IPS-20b (cell line): ENCODE results near the gene OPCML.

Experiments
- H3K27ac ChIP-seq: one replicate; pipeline ENCODE4 v1.5.1; 2013; ENCODE audit warnings: low read length
- H3K27me3 ChIP-seq: 2 replicates; pipeline ENCODE4 v1.6.1; 2013; ENCODE audit warnings: mild to moderate bottlenecking, low read length, inconsistent platforms; ENCODE audit not compliant: insufficient read depth
- H3K36me3 ChIP-seq: 2 replicates; pipeline ENCODE4 v1.6.1; 2013; ENCODE audit warnings: low read depth, mild to moderate bottlenecking, inconsistent platforms, low read length, moderate library complexity; ENCODE audit not compliant: insufficient read depth
- H3K4me1 ChIP-seq: 2 replicates; pipeline ENCODE4 v1.6.1; 2013; ENCODE audit warnings: mild to moderate bottlenecking, control low read depth, inconsistent platforms, low read length, moderate library complexity; ENCODE audit not compliant: insufficient read depth
- H3K4me3 ChIP-seq: 2 replicates; pipeline ENCODE4 v1.5.1; 2013; ENCODE audit warnings: mild to moderate bottlenecking, low read length, inconsistent platforms
- H3K9ac ChIP-seq: 2 replicates; pipeline ENCODE4 v1.6.1; 2013; ENCODE audit warnings: low read depth, mild to moderate bottlenecking, inconsistent platforms, low read length, moderate library complexity
- H3K9me3 ChIP-seq: 2 replicates; pipeline ENCODE4 v1.6.1; 2013; ENCODE audit warnings: mild to moderate bottlenecking, low read depth, low read length, inconsistent platforms; ENCODE audit not compliant: insufficient read depth

The OPCML gene

DNA sequence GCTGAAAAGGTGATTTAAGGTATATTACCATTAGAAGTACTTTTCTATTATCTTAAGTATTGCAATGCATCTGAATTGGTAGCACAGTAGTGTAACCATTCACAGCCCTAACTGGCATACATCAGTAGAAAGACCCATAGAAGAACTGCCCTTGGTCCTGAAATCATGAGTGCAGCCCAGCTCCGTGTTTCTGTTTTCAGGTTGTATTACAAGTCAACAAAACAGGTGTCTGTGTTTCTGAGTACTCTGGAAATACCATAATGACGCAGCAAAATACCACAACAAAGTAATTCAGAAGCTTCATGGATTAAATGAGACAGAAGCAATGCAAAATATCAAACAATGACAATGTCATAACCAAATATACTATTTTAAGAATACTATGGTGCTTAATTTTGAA, 226.3 kb downstream of the OPCML start:
- no peaks in the 10 kb centered on the region for H3K27me3 ChIP-seq
- no peak overlapping the region for H3K4me3 ChIP-seq
- H3K27ac ChIP-seq = no peak overlapping the region
- no peaks in the 10 kb centered on the region for H3K36me3 ChIP-seq
- no peak overlapping the region for H3K9ac ChIP-seq
- H3K4me1 ChIP-seq = peaks cover 2% of the 10 kb centered on the region; the same call in 1 of the 2 replicates
- H3K9me3 ChIP-seq = no peaks in the 10 kb centered on the region

DNA sequence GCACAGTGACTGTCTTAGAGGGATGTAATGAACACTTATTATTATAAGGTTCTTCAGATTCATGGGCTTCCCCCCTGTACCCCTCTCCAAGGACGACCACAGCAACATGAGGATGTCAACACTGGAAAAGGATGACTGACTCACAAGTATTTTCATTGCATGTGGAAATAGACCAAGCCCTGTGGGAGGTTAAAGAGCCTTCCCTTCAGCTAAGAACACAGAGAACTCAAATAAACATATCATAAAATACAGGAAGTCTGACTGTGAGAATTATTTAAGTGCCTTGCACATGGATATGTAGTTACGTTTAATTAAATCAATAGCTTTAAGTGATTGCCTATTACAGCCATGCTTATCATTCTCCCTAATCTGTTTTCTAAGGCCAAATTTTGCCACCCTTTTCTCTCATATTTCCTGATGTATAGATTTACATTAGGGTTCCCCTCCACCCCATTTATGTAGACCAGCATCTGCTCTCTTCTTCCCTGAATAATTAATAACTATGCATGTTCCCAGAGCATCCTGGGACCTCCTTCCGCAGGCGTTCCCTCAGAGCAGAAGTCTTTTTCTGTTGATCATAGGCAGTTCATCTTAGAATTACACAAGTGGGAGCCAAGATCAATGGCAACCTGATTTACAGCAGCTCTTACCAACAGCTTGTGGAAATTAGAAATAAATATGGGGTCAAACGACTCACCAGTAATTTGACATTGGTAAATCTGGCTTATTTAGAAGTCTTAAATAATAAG, 226.9 kb downstream of the OPCML start:
- no peak overlapping the region for H3K9ac ChIP-seq
- H3K4me1 ChIP-seq = peaks cover 2% of the 10 kb centered on the region; the same call in 1 of the 2 replicates
- H3K4me3 ChIP-seq = no peak overlapping the region
- no peak overlapping the region for H3K27ac ChIP-seq
- no peaks in the 10 kb centered on the region for H3K36me3 ChIP-seq
- H3K27me3 ChIP-seq = no peaks in the 10 kb centered on the region
- no peaks in the 10 kb centered on the region for H3K9me3 ChIP-seq

DNA sequence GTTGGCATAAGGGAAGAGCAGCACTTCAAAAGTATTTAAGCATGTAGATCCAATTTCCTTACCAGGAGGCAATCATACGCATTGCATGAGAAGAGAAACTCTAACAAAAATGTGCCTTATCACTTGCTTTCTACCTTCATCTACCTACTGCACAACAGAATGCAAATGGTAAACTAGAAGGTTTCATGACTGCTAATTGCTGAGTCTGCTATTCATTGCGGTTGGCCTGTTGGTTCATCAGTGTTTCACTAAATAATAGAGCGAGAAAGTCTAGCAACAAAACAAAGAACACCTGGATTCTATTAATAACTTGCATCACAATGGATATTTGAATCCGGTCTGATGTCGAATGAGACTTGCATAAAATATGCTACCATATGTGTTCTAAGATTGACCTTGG, 229.0 kb downstream of the OPCML start:
- Histone ChIP-seq H3K4me3 (no peak overlapping the region), H3K4me1 (peaks cover 2% of the 10 kb centered on the region; the same call in 1 of the 2 replicates), H3K27me3 (no peaks in the 10 kb centered on the region), H3K36me3 (no peaks in the 10 kb centered on the region), H3K9me3 (no peaks in the 10 kb centered on the region), H3K9ac (no peak overlapping the region), H3K27ac (no peak overlapping the region)

DNA sequence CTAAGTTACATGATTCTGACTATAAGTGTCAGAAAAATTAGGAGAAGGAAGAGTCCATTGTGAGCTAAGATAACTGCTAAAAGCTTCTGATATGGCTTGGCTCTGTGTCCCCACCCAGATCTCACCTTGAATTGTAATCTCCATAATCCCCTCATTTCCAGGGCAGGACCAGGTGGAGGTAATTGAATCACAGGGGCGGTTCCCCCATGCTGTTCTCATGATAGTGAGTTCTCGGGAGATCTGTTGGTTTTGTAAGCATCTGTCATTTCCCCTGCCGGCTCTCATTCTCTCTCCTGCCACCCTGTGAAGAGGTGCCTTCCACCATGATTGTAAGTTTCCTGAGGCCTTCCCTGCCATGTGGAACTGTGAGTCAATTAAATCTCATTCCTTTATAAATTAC, 230.2 kb downstream of the OPCML start:
- no peaks in the 10 kb centered on the region for H3K9me3 ChIP-seq
- H3K4me3 ChIP-seq = no peak overlapping the region
- no peak overlapping the region for H3K27ac ChIP-seq
- peaks cover 2% of the 10 kb centered on the region; the same call in 1 of the 2 replicates for H3K4me1 ChIP-seq
- H3K9ac ChIP-seq = no peak overlapping the region
- no peaks in the 10 kb centered on the region for H3K27me3 ChIP-seq
- H3K36me3 ChIP-seq = no peaks in the 10 kb centered on the region

DNA sequence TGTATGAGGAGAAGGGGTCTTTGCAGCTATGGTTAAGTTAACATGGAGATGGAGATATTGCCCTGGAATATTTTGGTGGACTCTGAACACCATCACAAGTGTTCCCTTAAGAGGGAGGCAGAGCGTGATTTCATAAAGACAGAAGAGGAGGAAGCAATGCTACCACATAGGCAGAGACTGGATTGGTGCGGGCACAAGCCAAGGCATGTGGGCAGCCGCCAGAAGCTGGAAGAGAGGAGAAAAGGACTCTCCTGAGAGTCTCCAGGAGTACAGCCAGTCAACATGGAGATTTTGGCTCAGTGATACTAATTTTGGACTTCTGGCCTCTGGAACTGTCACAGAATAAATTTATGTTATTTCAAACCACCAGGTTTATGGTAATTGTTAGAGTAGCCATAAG, 231.6 kb downstream of the OPCML start:
- H3K4me1 ChIP-seq = peaks cover 2% of the 10 kb centered on the region; the same call in 1 of the 2 replicates
- no peak overlapping the region for H3K9ac ChIP-seq
- H3K4me3 ChIP-seq = no peak overlapping the region
- H3K27ac ChIP-seq = no peak overlapping the region
- no peaks in the 10 kb centered on the region for H3K27me3 ChIP-seq
- H3K36me3 ChIP-seq = no peaks in the 10 kb centered on the region
- H3K9me3 ChIP-seq = no peaks in the 10 kb centered on the region

DNA sequence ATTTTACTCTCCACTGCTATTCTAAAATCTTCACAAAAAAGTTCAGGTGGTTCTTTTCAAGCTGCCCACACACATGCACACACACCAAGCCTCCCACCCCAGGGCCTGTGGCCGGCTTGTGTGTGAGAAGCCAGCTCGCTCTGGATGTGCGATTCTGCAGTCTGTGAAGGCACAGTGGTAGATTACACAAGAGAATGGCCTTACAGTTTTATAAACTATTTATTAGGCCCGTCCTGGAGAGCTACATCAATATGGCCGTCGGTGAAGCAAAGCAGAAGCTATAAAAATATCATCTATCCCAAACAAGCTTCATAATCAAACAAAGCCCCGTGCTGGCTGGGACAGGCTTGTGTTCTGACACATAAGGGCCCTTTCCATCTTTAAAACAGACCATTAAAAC, 240.5 kb downstream of the OPCML start:
- H3K4me1 ChIP-seq = no peaks in the 10 kb centered on the region
- no peak overlapping the region for H3K27ac ChIP-seq
- H3K9me3 ChIP-seq = no peaks in the 10 kb centered on the region
- H3K27me3 ChIP-seq = no peaks in the 10 kb centered on the region
- H3K4me3 ChIP-seq = no peak overlapping the region
- H3K9ac ChIP-seq = no peak overlapping the region
- no peaks in the 10 kb centered on the region for H3K36me3 ChIP-seq

DNA sequence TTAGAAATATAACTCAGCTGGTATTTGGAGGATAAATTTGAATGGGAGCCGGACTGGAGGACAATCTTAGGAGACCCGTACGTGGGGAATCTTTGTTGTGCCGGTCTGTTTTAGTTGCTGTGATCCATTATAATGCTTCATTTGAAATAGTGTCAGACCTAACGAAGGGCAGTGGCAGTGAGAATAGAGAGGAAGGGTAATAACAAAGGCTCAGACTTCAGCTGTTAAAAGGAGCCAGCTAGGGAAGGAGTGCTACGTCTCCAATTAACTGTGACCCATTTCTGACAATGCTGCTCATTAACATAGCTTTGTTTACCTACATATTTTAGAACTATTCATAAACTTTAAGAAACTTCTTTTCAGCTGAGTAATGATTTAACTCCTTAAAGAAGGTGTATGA, 246.9 kb downstream of the OPCML start:
- Histone ChIP-seq H3K9me3 (no peaks in the 10 kb centered on the region), H3K4me3 (no peak overlapping the region)

DNA sequence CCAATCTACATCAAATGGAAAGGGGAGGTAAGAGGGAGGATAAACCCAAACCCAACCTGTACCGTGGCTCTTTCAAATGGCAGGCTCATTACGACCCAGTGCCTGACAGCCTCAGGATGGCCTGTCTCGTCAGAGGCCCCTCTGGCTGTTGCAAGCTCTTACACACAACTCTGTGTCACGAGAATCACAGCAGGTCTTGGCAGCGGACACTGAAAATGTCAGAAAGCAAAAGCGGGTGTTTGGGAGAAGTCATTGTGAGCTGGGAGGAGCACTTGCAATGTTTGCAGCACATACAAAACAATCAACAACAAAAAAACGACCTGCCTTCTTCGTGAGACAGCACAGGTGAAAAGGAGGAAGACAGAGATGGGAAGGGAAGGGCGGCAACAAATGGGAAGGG, 248.1 kb downstream of the OPCML start:
- H3K27ac ChIP-seq = no peak overlapping the region
- H3K27me3 ChIP-seq = no peaks in the 10 kb centered on the region
- no peaks in the 10 kb centered on the region for H3K36me3 ChIP-seq
- no peak overlapping the region for H3K9ac ChIP-seq
- no peaks in the 10 kb centered on the region for H3K9me3 ChIP-seq
- H3K4me1 ChIP-seq = peaks cover 25% of the 10 kb centered on the region
- no peak overlapping the region for H3K4me3 ChIP-seq

More for the DNA sequence above, 246.9 kb downstream of the OPCML start:
- no peaks in the 10 kb centered on the region for H3K27me3 ChIP-seq
- H3K9ac ChIP-seq = no peak overlapping the region
- H3K27ac ChIP-seq = no peak overlapping the region
- no peaks in the 10 kb centered on the region for H3K36me3 ChIP-seq
- H3K4me1 ChIP-seq = peaks cover 19% of the 10 kb centered on the region

DNA sequence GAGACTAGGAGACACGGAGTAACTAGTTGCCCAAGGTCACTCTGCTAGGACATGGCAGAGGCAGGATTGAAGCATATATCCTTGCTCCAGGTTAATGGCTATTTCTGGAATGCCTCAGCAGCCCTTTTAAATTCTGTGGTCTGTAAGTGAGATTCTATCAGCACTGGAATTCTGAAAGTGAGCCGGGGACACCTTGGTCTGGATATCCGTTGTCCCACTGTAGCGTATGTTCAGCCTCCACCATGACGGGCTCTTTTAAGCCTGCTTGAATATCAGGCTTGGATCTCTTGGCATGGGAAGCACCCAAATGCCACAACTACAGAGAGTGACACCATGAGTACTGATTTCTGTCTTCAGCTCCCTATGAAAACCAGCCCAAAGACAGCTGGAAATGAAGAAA, 254.4 kb downstream of the OPCML start:
- Histone ChIP-seq H3K9me3 (no peaks in the 10 kb centered on the region), H3K4me1 (peaks cover 10% of the 10 kb centered on the region; the same call in 1 of the 2 replicates)

DNA sequence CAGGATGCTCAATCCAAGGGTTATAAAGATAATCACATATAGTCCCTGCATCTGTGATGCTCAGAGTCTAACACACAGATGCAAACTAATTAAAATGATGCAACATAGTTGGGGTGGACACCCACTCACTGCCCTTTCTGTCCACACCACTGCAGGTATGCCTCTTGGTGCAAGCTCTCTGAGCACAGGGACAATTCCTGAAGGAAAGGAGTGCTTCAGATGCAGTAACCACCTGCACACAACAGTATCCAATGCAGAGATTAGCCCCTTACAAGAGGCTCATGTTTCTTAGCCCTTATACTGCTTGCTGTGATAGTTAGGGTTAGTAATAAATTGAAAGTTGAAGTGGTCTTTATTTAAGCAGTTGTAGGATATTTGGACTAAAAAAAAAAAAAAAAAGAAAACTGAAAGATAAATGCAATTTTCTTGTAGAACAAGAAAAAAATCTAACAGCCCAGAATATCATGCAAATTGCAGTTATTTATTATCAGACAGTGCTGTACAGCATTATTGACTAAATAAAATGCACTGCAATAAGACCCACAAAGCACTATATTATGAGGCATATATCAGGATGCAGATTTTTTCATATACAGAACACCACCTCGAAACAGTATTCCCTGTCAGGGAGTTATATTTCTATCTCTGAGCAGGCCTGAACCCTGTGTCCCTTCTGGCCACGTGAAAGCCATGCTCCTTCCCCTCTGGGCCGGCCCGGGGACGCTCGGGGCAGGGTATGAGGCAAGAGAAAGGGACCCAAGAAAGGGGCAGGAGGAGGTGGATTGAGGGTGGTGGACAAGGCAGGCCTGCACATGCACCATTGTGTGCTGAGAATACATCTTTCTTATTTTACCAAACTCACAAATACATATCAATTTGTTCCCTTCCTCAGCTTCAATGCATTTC, 260.2 kb downstream of the OPCML start:
- Histone ChIP-seq H3K27ac (no peak overlapping the region), H3K27me3 (no peaks in the 10 kb centered on the region), H3K9ac (no peak overlapping the region), H3K4me3 (no peak overlapping the region), H3K4me1 (no peaks in the 10 kb centered on the region), H3K9me3 (no peaks in the 10 kb centered on the region), H3K36me3 (no peaks in the 10 kb centered on the region)

More for the DNA sequence above, 254.4 kb downstream of the OPCML start:
- Histone ChIP-seq H3K27me3 (no peaks in the 10 kb centered on the region), H3K9ac (no peak overlapping the region), H3K27ac (no peak overlapping the region), H3K36me3 (no peaks in the 10 kb centered on the region), H3K4me3 (no peak overlapping the region)

DNA sequence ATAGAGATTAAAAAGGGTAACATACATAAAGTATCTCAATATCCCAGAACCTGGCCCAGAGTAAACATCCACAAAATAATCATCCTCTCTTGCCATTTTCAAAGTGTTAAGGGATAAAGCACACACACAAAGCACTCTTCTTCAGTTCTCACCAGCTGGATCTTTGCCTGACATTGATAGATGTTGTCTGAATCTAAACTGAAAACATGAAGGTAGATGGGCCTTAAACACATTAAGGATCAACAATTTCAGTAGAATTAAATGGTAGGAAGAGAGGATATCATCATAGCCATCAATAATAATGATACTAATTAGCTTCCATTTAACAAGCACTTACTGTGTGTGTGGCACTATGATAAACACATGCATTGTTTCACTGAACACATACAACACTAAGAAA, 261.1 kb downstream of the OPCML start:
- H3K4me3 ChIP-seq = no peak overlapping the region
- H3K4me1 ChIP-seq = no peaks in the 10 kb centered on the region
- H3K27me3 ChIP-seq = no peaks in the 10 kb centered on the region
- H3K36me3 ChIP-seq = no peaks in the 10 kb centered on the region
- H3K9ac ChIP-seq = no peak overlapping the region
- H3K9me3 ChIP-seq = no peaks in the 10 kb centered on the region
- H3K27ac ChIP-seq = no peak overlapping the region

DNA sequence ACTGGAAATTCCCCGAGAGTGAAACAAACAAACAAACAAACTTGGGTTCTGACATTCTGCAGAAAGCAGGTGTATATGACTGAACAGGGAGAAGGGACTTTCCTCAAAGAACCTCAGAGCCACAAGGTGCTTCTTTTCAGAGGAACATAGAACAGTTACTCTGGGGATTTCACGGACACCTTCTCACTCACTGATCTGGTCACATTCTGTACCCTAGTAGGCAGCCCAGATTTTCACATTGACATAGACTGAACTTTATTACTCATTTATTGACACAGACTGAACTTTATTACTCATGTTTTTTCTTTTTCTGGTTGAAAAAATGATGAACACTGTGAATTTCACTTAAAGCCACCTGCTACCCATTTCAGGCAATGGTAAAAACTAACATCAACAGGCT, 263.0 kb downstream of the OPCML start:
- no peak overlapping the region for H3K9ac ChIP-seq
- no peak overlapping the region for H3K27ac ChIP-seq
- no peaks in the 10 kb centered on the region for H3K36me3 ChIP-seq
- no peak overlapping the region for H3K4me3 ChIP-seq
- H3K27me3 ChIP-seq = no peaks in the 10 kb centered on the region
- H3K4me1 ChIP-seq = no peaks in the 10 kb centered on the region
- no peaks in the 10 kb centered on the region for H3K9me3 ChIP-seq
